Measurements from ENCODE around the gene LRRC74B.
"Not testable (repeated sequence)": the region's sequence is repeated elsewhere in the genome, so short reads cannot be mapped to it uniquely, and the experiment has no call there.

Gene LRRC74B, protein sequence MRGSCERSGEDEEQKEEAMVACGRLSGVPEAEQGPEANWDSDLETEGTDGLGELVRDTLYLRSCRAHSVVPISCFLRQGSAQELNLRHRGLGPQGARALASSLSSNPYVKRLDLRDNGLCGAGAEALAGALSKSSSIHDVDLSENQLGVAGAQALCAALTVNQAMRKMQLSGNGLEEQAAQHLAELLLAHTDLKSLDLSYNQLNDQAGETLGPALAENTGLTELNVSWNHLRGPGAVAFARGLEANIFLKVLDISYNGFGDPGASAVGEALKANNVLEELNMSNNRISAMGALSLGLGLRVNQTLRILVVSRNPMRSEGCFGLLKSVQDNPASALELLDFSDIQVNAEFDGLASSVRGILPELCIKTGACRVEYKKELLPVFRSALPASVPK

DNA sequence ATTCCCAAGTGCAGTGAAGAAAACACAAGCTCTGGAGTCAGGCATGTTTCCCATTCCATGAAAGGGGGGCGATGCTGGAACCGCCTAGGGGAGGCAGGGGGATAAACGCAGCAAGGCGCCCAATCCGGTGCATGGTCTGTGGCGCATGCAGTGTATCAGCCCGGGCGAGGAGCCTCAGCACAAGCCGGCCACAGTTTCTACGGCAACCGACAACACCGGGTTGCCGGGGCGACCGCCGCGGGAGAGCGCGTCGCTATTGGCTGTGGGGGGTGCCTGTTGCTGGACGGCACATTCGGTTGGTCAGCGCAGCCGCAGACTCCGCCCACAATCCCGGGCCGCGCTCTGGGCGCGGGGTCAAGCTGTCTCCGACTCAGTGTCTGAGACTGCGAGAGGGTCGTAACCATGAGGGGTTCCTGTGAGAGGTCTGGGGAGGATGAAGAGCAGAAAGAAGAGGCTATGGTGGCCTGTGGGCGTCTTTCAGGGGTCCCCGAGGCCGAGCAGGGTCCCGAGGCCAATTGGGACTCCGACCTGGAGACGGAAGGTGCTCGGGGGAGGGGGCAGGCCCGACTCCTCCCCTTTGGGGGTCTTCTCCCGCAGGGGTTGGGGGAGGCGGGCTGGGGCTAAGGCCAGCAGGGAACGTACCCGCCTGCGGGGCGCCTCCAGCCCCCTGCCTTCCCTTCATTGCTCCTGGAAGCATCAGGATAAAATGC is at the start of gene LRRC74B:
Gene LRRC74B, plus strand, starts transcription at position 362 of the 710 bp plus-strand sequence. Its CDS starts 41 bp downstream, at position 403.
- in situ Hi-C loops (cut with HindIII; ENCODE audit: low sequenced_read_pairs) = no loop called here

DNA sequence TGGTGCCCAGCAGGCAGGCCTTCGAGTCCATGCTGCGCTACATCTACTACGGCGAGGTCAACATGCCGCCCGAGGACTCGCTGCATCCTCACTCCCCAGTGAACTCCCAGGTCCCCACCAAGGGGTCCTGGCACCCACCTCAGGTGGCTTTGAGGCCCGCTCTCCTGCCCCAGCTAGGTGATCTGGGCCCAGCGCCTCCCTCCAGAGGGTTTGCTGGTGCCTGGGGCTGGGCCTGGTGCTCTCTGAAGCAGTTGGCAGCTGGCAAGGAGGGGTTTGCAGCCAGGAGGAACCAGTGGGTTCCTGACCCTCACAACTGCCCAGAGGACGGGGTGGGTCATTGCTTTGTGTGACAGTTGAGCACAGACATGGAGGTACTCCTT is 49.7 kb upstream of the LRRC74B start:
- in situ Hi-C loops (cut with HindIII; ENCODE audit: low sequenced_read_pairs) = no loop called here

DNA sequence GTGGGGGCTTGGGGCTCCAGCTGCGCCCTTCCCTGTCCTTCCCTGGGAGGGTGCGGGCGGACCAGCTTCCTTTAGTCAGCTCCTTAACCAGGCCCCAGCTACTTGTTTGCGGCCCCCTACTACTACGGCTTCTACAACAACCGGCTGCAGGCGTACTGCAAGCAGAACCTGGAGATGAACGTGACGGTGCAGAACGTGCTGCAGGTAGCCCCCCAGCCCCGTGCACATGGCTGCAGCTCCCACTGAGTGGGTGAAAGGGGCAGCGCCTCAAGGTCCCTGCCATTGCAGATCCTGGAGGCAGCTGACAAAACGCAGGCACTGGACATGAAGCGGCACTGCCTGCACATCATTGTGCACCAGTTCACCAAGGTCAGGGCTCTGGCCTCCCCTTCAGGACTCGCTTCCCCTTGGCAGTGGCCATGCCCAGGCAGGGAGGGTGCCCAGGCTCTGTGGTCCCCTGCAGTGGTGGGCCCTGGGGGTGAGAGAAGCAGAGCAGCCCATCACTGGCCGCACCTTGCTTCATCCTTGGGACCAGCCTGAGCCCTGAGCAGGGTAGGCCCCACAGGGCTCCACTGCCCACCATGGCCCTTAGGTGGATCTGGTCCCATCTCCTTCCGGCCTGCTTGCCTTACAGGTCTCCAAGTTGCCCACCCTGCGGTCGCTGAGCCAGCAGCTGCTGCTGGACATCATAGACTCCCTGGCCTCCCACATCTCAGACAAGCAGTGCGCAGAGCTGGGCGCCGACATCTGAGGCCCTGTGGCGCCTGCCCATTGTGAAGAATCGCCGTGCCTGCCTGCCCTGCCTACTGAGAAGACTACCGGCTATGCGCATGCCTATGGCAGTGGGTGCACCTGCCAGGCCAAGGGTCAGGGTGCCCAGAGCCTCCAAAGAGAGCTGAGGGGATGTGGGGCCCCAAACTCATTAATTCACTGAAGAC is 48.9 kb upstream of the LRRC74B start:
- in situ Hi-C loops (cut with HindIII; ENCODE audit: low sequenced_read_pairs) = no loop called here

DNA sequence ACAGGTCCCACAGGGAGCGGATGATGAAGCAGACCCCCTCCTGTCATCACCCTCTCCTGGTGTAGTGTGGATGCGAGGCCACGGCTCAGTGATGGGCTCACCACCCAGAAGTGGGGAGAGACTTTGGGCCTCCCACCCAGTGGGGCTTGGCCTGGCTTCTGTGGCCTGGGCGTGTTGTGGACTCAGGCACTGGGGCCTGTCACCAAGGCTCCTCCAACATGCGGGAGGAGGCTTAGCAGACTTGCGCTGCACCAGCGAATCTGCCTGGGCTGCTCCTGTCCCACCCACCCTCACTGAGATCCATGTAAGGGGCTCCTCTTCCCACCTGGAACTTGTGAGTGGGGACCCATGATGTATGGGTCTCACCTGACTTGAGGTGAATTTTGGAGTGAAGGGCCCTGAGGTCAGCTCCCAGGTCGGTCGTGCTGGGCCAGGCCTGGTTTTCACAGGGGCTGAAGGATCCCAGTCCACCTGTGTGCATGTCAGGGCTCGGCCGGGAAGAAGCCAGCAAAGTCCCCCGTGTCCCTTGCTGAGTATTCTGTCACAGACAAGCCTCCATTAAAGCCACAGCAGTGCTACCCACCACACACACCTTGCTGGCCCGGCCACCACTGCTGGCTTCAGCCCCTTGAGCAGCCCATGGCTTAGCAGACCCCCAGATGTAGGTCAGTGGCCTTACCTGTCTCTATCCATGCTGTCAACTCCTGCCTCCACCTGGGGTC is 48.0 kb upstream of the LRRC74B start:
- in situ Hi-C loops (cut with HindIII; ENCODE audit: low sequenced_read_pairs) = no loop called here

DNA sequence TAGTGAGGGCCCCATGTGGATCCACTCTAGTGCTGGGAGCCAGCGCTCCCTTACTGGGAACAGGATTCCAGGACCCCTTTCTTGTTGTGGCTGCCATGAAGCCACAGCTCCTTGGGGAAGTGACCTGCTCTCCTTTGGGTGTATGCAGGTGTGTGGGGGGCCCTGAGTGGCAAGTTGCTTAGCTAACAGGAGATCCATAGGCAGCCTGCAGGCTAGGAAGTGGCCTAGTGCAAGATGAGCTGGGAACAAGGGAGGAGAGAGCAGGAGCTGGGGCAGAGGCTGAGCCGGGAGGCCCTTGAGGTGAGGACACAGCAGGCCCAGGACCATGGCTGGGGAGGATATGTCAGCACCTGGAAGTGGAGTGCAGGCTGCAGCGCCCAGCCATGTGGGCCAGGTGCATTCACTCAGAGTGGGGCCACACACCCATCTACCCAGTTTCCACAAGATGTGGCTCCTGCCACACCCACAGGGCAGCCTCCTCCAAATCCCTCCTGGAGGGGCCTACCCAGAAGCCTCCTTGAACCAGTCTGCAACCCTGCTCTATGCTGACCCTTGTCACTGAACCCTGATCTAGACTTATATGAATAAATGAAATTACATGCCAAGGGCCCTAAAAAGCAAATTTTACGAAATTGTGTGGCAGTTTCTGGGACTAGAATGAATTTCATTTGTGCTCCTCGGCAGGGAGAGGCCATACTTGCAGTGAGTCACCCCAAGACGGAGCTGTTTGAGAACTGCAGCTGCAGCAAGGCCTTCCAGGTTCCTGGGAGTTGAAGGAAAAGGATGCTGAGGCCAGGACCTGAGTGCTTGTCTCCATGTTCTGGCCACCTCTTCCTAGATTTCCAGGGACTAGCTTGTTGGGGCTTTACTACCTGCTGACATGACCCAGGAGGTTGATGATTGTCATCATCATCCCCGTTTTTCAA is 47.1 kb upstream of the LRRC74B start:
- in situ Hi-C loops (cut with HindIII; ENCODE audit: low sequenced_read_pairs) = no loop called here

DNA sequence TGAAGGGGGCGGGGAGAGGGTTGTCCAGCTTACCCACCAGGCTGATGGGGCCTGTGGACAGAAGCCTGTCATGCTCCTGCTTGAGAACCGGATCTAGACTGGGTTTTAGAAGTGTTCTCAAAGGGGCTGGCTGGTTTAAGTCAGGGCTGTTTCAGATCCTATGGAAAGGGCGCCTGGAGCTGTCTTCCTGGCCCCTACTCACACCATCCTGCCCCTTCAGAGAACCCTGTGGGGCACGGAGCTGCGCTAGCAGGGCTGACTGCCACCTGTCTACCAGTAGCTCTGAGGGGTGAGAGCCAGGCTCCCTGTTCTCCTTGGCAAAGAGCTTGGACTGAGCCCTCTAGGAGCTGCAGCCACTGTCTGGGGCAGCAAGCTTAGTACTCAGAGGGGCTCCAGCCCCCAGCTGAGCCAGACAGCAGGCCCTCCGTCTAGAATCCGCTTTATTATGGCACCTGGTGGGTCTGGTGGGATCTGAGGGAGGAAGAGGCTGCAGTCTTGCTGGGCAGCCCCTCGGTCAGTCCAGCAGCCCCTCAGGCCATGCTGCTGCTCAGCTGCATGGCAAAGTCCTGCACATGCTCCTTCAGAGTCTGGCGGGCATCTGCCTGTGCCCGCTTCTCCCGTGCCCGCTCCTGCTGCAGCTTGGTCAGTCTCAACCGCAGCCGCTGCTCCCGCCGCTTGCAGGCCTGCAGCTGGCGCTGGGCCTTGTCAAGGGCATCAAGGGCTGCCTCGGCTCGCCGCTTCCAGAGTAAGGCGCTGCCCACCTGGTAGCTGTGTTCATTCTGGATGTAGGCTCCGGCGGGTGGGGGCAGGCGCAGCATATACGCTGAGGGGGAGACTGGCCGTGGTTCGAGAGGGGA is 46.2 kb upstream of the LRRC74B start:
- in situ Hi-C loops (cut with HindIII; ENCODE audit: low sequenced_read_pairs) = no loop called here

DNA sequence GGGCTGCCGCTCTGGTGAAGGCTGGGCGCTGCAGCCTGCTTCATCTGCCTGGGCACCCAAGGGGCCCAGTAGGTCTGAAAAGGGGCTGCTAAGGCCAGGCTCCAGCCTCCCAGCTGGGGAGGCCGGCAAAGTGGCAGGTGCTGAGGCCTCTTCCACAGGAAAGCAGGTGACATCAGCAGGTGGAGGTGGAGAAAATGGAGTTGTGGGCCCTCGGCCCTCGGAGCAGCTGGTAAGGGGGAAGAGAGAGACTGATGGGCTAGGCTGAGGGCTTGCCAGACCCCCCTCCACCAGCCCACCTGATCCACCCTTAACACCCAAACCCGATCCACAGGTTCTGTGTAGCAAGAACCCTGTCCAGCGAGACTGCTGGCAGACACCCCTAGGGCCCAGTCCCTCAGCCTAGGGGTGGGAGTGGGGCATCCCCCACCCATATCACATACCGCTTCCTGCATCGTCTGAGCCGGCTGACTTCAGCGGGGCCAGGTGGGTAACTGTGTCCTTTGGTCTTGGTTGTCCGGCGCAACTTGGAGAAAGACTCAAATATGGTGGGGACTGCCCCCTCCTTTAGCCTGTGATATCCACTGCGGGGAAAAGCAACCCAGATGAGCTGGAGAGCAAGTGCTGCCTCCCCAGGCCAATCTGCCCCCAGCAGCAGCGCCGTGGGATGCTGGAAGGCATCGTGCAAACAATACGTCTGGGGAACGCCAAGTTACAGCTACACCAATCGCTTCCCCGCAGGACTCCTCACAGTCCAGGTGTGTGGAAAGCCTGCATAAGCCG is 45.3 kb upstream of the LRRC74B start:
- in situ Hi-C loops (cut with HindIII; ENCODE audit: low sequenced_read_pairs) = no loop called here

DNA sequence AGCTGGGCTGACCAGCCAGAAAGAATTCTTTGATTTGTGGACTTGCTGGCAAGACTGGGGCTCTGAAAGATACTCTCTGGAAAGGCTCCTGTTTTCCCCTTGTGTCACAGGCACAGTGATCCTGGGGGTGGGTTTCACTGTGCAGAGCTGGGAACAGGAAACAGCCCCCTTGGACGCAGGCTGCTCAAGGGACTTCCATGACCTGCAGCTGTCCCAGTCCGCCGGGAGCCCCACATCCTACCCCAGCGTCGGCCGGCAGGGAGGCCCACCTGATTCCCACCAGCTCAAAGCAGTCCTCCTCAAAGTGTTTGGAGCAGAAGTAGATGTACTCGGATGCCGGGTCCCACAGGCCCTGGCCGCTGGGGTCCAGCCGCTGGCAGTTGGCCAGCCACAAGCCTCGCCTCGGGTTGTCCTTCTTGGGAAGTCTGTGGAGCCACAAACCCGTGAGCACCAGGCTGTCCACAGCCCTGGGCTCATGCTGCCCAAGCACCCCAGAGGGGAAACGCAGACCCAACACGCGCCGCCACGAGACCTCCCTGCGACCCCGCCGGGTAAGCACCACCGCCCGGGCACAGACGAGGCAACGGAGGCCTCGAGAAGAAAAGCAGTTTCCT is 44.7 kb upstream of the LRRC74B start:
- in situ Hi-C loops (cut with HindIII; ENCODE audit: low sequenced_read_pairs) = no loop called here

DNA sequence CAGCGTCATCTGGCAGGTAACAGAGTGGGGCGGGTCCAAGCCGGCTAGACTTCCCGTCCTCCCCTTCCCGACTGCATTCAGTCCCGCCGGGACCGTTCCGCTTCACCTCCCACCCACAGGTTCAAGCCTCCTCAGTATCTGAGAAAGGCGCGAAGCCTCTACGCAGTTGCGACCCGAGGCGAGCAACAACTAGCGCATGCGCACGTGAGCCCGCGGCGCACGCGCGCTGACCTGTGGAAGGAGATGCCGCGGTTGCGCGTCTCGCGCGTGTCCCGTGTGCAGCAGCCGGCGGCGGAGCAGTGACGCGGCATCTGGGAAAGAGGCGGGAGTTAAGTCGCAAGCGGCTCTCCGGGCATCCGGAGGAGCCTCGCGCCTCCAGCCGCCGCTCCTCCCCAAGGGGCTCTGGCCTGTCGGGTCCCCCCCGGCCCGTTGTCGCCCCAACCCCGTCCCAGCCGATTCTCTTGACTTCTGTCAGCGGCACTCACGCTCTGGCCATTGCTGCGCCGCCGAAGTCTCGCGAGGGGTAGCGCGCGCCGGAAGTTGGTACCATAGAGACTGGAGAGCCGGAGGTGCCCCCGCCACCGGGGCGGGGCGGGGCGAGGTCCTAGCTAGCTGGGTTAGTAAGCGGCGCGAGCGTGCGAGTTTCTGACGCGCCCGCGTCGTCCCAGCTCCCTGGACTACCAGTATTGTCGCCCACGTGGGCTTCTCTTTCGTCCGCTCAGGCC is 44.0 kb upstream of the LRRC74B start, which contains the start of gene THAP7:
Gene THAP7, minus strand, starts transcription at position 518 of the 725 bp plus-strand sequence. Its CDS starts 207 bp downstream, at position 311.
- in situ Hi-C loops (cut with HindIII; ENCODE audit: low sequenced_read_pairs) = no loop called here

DNA sequence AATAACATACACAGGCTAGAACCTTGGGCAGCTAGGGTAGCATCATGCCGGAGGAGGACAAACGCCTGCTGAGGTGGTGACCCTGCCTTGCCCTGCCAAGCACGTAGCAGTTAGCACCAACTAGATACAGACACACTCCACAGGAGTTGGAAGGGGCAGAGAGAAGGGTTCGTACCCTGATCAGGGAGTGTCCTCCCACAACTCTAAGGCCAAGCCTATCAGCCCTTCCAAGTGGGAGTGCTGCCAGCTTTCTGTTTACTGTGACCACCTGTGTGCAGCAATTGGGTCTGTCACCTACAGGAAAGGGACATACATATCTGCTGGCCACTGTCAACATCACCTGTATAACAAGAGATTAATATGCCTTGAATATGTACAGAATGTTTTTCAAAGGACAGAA is 42.0 kb upstream of the LRRC74B start:
- in situ Hi-C loops (cut with HindIII; ENCODE audit: low sequenced_read_pairs) = no loop called here

DNA sequence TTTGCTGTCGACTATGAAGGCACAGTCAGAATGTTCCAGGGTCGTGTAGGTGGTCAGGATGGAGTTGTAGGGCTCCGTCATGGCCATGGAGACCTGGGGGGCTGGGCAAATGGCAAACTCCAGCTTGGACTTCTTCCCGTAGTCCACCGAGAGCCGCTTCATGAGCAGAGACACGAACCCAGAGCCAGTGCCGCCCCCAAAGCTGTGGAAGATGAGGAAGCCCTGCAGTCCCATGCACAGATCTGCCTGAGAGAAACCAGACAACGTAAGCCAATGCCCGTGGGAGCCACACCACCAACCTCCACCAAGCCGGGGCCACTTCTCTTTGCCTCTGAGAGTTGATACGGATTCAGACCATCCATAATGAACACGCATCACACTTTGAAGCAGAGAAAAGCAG is 36.5 kb upstream of the LRRC74B start:
- in situ Hi-C loops (cut with HindIII; ENCODE audit: low sequenced_read_pairs) = not testable (repeated sequence)

DNA sequence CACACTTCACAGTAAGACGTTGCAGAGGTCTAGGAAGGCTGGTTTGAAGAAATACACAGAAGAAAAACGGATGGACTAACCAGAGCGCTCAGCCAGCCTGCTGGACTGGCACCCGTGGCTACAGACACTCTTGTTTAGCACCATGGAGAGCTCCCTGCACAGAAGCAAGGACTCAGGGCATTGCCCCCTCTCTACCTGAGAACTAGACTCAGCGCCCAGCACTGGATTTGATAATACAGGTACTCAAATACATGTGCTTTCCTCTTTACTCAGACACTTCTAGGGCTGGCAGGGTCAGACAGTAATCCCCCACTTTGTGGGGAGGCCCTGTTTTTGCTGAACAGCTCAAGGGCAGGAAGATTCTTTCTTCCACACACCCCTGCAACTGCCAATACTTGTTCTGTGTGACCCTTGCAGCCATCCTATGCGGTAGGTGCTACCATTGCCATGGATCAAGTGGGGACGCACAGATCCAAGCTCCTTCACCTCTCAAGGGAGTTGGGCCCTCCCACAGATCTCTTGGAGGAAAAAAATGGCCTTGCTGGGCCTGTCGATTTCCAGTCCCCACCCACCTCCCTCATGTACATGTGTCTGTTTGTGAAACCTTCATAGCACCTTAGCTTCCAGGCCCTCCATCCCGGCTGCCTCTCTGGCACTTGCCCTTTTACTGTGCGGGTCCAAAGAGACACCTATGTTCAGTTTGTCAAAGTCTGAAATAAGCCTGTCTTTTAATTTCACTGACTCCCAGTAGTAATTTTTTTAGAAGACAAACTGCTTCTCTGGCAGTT is 35.9 kb upstream of the LRRC74B start:
- in situ Hi-C loops (cut with HindIII; ENCODE audit: low sequenced_read_pairs) = no loop called here

DNA sequence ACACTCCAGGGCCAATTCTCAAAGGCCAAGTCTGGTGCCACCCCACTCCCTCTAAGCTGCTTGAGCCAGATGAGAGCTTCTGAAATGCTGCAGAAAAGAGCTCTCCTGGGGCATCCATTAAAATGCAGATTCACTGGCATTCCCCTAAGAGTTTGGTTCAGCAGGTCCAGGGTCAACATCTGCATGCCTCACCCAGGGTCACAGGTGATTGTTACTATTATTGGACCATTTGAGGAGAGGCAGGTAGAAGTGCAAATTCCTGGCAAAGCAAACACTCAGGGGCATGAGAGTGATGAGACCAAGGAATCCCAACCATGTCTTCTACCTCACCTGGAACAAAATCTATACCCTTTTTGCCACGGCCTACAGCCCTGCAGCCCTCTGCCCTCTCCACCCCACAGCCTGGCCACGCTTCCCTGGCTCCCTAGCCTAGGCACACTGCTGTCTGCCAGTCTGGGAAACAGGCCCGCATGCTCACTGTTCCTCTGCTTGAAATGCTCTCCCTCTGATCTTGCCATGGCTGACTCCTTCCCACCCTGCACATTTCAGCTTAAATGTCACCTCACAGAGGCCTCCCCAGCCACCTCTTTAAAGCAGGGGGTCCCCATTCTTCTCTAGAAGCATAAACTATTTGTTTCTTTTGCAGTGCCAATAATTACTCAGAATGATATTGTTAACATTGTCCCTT is 35.2 kb upstream of the LRRC74B start:
- in situ Hi-C loops (cut with HindIII; ENCODE audit: low sequenced_read_pairs) = no loop called here

DNA sequence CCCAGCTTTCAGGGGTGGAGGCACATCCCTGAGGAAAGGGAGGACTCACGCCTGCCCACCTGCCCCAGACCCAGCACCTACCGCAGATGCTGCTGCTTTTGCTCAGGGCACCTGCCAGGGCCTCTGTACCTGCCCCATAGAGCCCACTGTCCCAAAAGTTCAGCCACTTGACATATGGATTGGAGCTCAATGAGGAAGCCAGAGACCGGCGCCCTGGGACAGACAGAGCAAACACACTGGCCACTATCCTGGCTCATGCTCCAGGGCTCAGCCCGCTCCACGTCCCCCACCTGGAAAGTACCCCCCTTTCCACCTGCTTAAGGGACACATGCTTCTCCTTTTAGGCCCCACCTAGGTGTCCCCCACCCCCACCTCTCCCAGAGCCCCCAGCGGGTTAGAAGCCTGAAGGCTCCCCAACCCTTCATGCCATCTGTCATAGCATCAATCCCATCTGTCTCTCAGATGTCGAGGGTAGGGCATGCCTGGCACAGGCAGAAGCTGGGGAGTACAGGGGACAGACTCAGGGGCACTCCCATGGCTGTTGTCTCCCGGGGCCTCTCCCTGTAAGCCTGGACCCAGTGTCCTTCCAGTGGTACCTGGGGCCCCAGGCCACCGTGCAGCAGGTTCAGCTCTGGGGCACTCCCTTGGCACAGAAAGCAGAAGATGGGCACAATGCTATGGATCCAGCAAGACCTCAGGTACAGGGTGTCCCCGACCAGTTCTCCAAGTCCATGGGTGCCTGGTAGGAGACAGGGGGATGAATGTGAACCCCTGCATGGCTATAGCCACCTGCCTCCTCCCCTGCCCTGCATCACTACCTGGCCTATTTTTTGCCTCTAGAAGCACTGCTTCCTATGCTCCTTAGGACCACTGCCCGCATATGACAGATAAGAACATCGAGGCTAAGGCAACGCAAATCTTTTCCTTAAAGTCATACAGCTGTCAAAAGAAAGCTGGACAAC is 33.0 kb upstream of the LRRC74B start:
- in situ Hi-C loops (cut with HindIII; ENCODE audit: low sequenced_read_pairs) = no loop called here

Measured in DLD1 (cell line).